HG03060 (cell line): ENCODE data around the gene RTKN.
"Not testable (repeated sequence)": the region's sequence is repeated elsewhere in the genome, so short reads cannot be mapped to it uniquely, and the experiment has no call there.

Source experiments
- ATAC-seq: cut with Tn5 transposase; IDR thresholded peaks from one replicate; pipeline ENCODE4 v1.9.1; 2021; ENCODE audit warnings: low read depth, moderate number of reproducible peaks; ENCODE audit not compliant: unreplicated experiment

The RTKN gene

DNA sequence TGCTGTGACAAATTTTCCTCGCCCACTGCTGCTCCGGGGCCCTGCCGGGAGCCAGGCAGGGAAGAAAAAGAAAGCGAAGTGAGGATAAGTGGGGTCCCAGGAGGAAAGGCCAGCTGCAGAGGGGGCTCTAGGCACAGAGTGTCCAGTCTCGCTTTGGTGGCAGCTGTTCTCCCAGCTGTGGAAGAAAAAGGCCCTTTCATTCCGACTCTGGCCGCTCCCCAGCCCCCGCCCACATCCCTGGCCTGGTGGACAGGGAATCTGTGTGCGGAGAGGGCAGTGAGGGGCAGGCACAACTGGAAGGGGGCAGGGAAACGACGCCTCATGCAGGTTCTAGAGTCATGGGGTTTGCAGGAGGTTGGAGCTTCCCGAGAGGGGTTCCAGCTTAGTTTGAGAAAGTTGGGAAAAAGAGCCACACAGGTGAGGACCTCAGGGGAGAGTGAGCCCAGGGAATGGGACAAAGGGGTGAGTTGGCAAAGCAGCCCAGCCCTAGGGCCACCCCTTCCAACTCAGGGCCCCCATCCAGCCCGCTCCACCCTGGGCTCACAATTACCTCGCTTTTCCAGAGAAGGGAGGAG is 1.8 kb downstream of the RTKN start:
- no peak for ATAC-seq

DNA sequence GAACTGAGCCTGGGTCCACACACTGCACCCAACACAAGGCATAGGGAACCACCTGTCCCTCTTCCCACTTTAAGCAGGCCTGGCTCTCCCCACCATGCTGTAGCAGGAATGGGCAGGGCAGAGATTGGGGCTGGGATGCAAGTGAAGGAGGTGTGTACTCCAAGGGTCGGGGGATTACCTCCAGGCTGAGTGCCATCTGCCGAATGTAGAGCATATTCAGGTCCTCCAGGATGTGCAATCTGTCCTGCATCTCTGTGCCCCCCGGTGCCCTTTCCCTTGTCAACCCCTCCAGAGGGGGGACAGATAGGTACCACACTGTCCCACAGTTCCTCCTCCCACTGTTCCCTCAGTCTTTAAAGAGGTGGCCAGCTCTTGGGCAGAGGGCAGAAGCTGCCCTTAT is 2.4 kb downstream of the RTKN start:
- no peak for ATAC-seq

- no peak for ATAC-seq
Observed at GRCh38 chr2:74438248-74438647, 3.5 kb downstream of the RTKN start.

GRCh38 chr2:74436848-74437695 is 4.7 kb downstream of the RTKN start:
- no peak for ATAC-seq

DNA sequence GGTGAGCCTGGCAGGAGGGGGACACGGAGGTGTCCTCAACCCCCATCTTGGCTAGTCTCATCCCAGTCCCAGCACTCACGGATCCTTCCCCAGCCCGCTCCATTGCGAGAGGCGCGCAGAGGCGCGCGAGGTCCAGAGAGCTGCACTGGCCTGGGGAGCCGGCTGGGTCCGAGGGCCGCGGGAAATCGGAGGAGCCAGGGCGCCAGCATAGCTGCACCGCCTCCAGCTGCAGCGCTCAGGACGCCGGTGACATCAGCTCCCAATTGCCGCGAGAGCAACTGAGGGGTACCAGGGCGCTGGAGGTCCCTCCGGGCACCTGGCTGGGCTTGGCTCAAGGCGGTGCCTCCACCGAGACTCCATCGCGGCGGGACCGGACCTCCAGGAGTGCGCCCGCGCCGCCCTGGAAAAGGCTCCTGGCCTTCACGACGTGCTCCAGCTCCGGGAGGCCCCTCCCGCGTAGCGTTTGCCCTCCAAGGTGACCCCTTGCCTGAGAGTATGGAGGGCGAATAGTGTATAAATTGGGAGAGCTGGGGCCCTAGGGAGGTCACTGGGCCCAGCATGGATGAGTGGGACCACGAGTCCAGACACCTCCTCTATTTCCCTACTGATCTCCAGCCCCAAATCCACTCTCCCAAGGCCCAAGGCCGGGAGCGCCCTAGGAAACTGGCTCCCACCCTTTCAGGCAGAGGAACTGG is 5.5 kb downstream of the RTKN start:
- ATAC-seq, result no peak

GRCh38 chr2:74430502-74430901 is 11.2 kb downstream of the RTKN start:
- no peak for ATAC-seq

DNA sequence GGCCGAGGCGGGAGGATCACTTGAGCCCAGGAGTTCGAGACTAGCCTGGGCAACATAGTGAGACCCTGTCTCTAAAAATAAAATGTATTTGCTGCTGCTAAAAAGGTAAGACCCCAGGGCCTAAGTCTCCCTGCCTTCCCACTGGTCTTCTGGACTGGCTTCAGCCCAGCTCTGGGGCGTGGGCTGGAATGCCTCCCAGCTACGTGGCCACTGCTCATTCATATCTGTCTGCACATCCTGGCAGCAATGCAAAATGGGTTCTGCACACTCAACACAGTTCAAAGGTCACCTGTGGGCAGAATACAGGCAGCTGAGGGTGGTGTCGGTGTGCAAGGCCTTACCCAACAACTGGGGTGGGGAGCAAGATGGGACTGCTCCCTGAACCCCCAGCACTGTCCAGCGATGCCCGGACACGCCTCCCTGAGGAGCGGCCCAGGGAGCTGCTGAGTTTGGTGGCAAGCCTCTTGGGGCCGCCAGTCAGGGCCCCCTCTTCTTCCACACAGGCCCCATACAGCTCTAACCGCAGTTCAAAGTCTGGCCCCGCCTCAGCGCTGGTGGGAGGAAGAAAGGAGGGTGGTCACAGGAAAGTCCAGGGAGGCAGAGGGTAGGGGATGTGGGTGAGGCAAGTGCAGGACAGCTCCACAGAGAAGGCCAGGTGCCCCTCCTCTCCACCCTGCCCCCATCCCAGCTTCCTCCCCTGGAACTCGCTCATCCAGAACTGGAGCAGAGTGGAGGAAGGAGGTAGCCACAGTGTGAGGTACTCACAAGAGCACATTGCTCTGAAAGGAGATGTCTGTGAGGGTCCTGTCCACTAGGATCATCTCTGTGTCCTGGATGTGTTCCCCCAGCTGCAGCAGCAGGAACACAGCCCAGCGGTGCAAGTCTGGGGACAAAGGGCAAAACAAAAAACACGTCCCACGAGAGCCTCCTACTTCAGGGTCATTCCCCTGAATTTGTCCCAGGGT is 12.0 kb downstream of the RTKN start:
- no peak for ATAC-seq

DNA sequence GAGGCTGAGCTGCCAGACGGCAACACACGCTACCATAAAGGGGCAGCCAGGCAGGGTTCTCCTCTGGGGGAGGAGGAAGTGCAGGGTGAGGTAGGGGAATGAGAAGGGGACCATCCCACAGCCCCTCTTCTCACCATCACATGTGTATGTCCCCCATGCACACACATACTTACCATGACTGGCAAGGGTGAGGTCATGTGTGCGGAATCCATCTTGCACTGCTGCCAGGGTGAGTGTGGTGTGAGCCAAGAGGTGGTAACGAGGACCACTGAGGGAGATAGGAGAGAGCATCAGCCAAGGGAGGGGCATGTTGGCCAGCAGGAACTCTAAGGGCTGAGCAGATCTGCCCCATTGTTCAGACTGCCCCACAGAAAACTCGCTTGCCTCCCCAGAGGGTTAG is 13.1 kb downstream of the RTKN start:
- ATAC-seq, result no peak

- no peak for ATAC-seq
Observed at GRCh38 chr2:74427551-74427950, 14.2 kb downstream of the RTKN start.

DNA sequence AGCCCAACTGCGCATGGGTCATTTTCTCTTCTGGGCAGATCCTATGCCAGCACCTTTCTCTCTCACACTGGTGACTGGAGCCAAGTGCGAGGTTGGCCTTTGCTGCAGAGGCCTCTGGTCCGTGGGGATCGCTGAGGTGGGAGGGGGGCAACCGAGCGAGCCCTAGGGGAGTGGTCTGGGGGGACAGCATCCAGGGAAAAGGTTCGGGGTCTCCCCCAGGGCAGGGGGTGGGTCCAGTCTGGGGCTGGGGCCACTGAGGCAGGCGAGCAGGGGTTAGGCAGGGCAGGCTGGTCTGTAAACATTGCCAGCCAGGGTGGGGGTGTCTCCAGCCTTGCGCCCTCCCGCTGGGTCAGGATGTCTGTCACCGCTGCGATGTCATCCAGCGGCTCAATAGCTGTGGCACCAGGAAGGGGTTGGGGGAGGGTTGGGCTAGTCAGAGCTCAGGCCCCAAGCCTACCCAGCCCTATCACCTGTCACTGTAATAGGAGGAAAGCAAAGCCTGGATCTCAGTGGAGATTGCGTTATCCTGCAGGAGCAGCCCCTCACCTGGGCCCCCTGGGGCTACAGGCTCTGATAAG is 15.5 kb downstream of the RTKN start:
- no peak for ATAC-seq

DNA sequence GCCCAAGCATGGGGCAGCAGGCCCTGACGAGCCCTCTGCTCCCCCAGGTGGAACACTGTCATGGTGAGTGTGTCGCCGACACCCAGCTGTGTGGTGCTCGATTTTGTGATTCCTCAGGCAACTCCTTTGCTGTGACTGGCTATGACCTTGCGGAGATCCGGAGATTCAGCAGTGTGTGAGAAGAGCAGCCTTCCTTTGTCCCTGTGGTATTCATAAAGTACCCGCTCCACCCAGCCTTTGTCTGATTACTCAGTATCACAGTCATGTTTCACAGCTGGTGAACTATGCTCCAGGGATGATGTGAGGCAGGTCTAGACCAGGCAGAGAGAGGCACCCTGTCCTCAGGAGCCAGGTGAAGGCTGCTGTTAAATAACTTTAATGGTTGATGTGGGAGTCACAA is 16.2 kb downstream of the RTKN start:
- ATAC-seq, result no peak

DNA sequence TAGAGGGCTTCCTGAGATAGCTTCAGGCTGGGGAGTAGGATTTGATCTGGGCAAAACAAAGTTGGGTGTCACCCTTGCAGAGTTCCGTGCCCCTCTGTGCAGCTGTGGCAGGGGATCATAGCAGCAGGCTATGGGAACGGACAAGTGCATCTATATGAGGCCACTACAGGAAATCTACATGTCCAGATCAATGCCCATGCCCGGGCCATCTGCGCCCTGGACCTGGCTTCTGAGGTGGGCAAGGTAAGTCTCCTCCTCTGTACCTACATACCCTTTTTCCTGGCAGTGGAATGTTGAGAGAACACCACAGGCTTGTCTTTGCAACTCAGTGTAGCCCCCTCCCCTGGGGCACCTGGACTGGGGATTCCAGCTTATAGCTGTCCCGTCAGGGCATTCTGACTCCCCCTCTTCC is 16.7 kb downstream of the RTKN start:
- no peak for ATAC-seq

- ATAC-seq, result no peak
Observed at GRCh38 chr2:74424139-74424992, 17.4 kb downstream of the RTKN start.

DNA sequence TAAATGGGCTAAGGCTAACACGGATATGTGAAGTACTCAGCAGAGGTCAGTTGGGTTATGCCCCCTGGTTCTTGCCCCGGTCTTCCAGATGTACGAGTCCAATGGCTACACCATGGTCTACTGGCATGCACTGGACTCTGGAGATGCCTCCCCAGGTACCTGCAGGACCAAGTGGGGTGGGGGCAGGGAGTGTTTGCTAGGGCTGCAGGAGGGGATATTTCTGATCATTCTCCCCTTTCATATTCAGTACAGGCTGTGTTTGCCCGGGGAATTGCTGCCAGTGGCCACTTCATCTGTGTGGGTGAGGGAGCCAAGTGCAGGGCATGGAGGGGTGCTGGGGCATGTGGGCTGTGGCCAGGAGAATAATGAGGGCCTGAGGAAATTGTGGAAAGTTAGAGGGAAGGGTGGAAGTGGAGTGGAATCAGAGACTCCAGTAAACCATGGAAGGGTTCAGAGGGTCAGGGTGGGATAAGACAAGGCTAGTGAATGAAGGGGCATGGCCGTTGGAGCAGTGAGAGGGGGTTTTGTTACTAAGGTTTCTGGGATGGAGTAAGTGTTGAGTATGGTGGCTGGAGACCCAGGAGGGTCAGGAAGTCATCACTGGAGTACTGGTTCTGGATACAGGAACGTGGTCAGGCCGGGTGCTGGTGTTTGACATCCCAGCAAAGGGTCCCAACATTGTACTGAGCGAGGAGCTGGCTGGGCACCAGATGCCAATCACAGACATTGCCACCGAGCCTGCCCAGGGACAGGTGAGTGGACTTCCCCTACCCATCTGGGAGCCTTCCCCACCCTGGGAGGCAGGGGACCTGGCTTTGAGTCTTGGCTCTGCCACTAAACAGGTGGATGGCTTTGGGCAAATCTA is 18.3 kb downstream of the RTKN start:
- ATAC-seq, result no peak

GRCh38 chr2:74421221-74421870 is 20.4 kb downstream of the RTKN start, which contains the start of the genes C2orf81 and WDR54:
Gene C2orf81, minus strand, starts transcription at chr2:74421619. Its CDS starts 59 bp downstream, at chr2:74421560.
Gene WDR54, plus strand, starts transcription at chr2:74421730. Its CDS starts 424 bp downstream, at chr2:74422154.
- peak; percentile 71 for ATAC-seq

- not testable (repeated sequence) for ATAC-seq
Observed at GRCh38 chr2:74420443-74421103, 21.2 kb downstream of the RTKN start.

DNA sequence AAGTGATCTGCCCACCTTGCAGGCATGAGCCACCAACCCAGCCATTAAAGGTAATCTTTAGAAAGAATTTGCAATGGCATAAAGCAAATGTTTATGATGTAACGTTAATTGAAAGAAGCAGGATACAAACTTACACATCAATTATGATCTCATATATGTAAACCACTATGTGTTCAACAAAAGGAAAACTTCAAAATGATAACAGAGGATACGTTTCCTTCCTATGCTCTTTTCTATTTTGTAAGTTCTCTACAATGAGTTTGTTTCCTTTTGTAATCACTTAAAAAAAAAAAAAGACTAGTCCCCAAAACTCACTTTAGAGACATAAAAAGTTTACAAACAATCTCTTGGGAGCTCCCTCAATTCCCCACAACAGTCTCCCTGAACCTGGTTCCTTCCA is 21.7 kb downstream of the RTKN start:
- no peak for ATAC-seq
